ENCODE results near the gene ARL15.

ARL15 gene

DNA sequence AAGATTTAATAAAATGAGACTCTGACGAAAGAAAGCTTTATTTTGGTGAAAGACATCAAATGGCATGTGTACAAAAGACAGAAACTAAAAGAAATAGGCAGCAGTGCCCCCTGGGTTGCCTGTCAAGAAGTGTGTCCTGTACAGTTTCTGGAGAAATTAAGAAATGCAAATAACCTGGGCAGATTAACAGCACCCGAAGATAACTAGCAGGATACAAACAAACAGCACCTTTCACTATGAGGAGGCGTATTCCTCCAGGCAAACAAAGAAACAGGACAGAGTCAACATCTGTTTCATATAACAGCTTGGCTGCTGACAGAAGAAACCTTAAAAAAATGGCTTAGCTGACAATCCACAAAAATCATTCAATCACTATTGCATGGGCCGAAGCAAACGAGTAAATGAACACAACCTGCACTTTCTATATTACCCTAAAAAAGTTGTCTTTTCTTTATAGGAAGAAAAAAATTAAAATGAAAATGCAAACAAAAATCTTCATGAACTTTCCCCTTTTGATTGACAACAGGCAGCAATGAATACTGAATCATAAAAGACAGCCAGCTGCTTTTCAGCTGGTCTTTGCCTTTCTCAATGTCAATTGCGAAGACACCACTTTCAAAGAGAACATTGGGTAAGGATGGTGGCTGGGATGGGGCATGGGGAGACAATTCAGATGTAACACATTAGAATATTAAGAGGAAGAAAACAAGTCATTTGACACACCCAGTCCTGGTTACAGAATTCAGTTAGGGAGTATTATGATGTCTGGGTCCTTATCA is 162.1 kb downstream of the ARL15 start:
- no peak for DNase-seq (ENCODE audit: low spot score)

DNA sequence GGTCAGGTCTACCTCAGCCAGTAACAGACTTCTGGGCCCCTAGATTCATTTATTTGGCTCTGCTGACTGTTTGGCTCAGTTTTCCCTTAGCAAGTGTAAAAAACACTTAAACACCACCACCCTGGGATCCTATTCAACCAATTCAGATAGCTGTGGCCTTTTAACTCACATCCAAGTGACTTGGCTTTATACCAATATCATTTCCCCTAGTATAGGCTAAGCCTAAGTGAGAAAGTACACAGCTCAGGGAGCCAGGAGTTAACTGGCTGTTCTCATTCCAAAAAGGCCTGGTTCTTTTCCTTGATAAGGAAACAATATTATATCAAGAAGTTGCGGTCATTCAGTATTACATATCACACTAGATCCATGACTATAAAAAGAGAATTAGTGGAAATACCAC is 163.5 kb downstream of the ARL15 start:
- DNase-seq (ENCODE audit: low spot score), result no peak

DNA sequence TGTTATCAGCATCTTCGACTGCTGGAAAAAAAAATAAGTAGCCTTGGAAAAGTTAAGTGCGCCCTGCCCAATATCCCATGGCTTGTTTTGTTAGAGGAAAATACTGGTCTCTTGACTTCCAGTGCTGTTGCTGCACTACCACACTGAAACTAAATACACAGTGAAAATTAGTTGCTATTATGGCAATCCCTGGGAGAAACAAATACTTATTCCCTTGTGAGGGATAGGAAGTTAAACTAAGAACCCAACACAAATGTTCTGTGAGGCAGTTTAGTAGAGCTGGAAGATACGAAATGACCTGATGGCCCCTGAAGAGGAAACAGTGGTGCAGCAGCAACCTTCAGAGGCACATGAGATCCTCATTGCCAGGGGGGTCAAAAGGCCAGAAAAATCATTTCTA is 164.0 kb downstream of the ARL15 start:
- DNase-seq (ENCODE audit: low spot score), result no peak

DNA sequence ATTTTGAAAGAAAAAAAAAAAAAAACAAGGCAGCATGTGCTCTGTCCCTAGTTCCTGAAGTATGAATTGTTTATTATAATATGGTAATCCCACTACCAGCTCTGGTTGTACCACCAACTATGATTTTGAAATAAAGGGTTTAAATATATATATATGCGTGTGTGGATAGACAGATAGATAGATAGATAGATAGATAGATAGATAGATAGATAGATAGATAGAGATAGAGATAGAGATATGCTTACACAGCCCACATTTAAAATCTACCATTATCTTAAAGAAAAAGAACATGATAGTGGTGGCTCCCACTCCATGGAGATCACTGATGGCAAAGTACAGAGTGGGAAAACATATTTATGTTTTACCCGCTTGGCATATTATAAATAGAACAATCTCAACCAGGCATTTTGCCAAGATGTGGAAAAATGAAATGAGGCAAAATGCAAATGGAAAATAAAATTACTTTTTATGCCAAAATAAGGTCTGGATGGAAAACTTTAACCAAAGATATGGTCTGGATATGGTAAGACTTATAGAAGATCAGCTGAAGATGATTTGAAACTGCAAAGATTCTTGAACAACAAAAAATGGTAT is 170.0 kb downstream of the ARL15 start:
- no peak for DNase-seq (ENCODE audit: low spot score)

DNA sequence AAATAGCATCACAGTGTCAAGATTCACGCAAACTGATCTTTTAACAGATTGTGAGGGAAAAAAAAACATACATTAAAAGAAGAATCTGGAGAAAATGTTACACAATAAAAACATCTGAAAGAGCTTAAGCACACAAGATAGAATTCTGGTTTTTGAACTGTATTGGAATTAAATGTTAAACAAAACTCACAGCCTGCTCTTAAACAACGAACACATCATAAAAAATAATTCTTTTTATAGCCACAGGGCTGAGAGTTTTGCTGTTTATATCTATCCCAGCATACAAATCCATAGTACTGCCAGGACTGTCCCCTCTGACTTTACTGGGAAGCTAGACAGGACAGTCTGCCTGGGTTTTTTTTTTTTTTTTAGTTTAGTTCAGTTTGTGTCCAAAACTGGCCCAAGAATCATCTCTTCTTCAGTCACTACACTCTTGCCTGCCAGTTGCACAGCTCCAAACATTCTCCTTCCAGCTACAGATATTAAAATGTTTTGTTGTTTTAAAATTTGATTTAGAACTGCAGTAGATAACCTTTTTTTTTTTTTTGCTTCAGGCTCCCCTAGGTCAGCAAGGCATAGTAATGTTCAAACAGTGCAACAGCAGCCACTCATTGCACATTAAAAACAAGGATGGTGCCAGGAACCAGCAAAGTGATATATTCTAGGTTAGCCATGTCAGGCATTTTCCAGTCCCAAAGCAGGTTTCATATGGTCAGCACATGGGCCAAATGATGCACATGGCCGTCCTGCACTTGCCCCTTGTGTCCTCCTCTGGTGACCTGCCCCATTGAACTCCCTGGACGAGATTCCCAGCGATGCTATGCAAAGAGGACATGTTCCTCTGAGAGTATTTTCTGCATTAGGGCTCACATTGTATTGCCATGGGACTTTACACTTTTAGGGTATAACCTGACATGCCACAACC is 173.6 kb downstream of the ARL15 start:
- DNase-seq (ENCODE audit: low spot score), result no peak

DNA sequence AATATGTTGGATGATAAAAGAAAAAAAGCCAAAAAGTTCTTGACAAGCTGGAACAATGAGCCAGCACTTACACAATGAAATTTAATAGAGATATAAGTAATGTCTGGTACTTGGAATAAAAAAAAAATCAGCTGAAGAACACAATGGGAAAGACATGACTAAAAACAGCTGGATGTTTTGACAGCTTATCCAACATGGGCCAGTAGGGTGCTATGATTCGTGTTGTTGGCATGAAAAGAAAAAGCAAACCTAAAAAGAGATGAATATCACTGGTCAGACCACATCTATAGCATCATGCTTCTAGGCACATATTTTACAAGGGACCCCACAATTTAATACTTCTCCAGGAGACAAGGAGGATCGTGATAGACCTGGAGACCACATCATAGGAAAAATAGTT is 175.3 kb downstream of the ARL15 start:
- peak; percentile 26 for DNase-seq (ENCODE audit: low spot score)

DNA sequence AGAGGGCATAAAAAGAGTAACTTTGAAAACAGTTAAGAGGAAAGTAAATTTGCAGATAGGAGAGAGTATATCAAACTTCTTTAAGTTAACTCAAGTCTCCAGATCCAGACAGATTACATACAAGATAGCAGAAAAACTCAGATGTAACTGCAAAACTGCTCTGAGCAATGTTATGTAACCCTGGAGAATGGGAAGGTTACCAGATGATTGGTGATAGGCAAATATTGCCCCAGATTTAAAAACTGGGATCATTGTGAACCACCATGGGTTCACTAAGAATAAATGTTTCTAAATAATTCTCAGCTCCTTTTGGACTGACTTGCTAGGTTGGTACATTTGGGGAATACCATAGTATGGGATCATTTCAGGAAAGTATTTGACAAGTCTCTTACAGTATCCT is 176.5 kb downstream of the ARL15 start:
- no peak for DNase-seq (ENCODE audit: low spot score)

DNA sequence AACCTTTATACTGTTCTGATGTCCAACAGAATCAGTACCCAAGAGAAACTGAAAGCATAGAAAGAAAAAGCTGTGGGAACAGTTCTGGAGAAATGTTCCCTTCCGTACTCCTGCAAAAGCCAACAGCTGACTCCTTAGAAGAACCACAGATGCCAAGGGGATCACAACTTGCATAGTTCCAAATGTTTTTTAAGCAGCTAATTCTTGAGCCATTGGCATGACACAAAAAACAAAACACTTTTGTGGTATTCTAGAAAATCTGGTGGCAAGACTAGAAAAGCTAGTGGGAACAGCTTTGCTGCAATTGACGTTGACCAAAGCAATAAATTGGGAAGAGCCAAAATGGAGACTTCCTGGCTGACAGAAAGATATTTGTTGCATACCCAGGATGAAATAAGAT is 189.9 kb downstream of the ARL15 start:
- DNase-seq (ENCODE audit: low spot score), result no peak

DNA sequence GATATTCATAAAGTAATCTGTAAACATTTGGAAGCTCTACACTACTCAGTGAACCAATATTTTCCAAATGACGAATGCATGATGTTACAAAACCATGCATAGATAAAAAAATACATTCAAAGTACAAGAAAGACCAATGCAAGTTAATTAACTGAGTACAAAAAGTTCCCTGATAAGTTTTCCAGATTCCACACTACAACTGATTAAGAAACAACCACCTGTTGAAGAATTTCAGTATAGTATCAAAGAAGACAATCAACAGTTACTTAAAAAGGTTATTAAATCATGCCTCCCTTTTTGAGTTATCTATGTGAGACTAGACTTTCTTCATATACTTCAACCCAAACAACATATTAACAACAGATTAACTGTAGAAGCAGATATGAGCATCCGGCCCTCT is 192.4 kb downstream of the ARL15 start:
- no peak for DNase-seq (ENCODE audit: low spot score)

DNA sequence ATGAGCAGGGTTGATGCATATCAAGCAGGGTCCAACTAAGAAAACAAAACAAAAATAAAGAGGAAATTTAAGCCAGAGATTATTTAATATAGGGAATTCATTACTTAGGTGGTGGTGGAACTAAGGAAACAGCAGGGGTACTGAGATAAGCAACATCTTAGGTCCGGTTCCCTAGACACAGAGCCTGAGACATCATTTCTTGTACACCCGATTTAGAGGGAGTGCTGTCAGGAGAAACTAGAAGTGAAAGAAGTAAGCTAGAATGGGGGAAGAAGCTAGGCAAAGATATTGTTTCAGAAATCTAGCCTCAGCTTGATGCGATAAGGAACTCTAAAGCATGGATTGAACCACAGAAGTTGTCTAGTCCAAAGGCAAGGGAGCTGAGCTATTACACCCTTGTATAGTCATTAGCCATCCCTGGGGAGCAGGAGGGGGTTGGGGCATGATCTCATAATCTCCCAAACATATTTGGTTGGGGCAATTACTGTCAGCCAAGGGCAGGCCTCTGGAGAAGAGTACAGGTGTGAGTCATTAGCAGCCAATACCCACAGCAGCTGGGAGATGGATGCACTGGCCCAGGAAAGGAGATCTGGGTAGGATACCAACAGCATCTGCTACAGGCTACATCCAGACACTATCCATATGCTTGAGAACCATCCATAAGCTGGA is 194.5 kb downstream of the ARL15 start:
- DNase-seq (ENCODE audit: low spot score), result peak; percentile 2

DNA sequence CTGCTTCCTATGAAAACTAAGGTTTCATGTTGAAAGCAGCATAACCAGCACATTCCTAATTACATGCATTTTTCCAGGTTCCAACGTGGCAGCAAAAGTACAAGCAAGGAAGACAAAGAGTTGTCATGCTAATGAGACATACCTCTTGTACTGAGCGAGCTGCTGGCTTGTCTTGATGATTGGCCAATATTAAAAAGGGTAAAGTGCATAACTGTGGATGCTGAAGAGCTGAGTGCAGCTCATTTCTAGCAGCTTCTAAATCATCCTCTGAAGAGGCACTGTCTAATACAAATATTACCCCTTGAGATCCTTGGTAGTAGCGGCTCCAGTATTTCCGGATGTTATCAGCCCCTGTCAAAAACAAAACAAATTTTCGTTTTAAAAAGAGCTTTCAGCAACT is 197.3 kb downstream of the ARL15 start:
- DNase-seq (ENCODE audit: low spot score), result no peak

DNA sequence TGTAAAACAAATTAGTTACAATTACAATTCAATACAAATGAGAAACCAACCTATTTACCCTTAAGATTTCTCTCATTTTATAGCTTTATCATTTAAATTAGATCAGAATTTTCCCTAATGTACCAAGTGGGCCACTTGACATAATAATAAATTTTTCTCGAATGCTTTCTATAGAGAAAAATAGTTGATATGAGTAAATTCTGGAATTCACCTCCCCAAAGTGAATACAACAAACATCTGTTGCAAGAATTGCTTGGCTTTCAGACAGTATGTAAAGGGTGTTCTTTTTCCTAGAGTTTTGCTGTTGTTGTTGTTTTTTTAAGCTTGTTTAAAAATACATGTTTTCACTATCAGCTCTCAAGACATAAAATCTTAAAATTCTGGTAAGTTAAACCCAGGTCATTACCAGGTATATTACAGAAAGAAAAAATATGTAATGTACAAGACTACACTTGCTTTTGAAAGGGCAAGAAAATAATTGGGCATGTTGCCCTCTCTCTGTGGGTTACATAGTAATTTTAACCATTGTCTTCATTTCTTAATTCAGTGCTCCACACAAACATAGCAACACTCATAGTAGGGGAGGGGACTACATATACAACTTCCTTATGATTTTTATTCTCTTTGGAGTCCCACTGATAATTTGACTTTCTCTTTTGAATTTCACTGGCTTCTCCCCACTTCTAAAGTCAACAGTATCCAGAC is 200.6 kb downstream of the ARL15 start:
- DNase-seq (ENCODE audit: low spot score), result no peak

DNA sequence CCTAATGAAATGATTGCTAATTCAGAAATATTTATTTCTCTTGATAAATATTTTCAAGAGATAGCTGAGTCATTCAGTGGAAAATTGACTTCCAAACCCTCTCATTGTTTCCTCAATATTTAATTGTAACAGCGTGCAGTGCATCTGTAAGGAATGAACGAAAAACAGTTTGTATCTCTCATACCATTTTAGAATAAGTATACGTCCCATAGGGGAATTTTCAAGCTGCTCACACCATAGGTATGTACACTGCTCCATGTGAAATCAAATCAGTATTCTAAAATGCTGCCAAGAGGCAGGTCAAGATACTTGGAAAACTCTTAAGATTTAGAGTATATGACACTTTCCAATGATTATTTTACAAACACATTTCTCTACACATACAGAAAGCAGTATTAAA is 202.2 kb downstream of the ARL15 start:
- no peak for DNase-seq (ENCODE audit: low spot score)

DNA sequence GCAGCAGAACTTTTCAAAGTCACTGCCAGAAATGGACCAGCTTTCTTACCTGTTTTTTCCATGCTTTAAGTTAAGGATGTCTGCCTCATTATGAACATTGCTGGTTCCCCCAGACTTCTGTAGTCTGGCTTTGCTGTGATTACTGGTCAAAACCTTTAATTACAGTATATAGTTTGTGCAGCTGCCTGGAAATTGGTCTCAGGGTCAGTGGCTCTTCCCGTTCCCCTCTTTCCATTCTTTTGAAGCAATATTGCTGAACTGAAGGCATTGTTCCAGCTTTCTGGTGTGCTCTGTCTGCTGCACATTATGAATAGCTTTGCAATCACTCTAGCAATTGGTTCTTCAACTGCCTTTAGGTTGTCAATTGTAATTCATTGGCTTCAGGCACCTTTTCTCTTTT is 206.5 kb downstream of the ARL15 start:
- DNase-seq (ENCODE audit: low spot score), result no peak

DNA sequence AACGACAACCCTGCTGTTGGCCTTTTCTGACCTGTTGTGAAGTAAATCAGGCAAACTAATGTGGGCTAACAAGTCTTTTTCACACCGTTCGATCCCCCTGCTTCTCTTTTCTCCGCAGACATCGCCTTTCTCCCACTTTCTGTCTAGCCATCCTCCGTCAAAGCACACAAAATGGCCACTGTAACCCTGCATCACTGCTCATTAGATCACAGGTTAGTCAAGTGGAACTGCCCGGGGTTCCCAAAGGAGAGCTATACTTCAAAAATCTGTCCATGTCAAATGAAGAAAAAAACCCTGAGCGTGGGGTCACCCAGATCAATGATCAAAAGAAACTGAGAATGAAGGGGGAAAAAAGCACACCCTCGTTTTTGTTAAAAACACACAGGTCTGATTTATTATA is 212.1 kb downstream of the ARL15 start:
- DNase-seq (ENCODE audit: low spot score), result no peak

DNA sequence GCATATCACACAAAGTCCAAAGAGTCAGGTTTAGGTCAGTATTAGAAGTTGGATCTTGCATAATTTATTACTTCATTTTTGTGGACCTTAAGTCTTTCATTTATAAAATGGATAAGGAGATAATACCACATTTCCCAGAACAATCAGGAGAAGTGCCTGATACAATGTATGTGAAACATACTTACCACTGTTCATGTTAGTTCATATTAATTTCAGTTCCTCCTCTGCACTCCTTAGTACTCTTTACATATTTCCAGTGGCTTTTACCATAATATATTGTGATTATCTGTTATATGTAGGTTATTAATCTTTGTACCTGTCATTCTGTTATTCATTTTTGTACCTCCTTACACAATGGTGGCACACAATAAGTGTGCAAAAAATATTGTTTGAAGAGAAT is 214.4 kb downstream of the ARL15 start:
- no peak for DNase-seq (ENCODE audit: low spot score)

DNA sequence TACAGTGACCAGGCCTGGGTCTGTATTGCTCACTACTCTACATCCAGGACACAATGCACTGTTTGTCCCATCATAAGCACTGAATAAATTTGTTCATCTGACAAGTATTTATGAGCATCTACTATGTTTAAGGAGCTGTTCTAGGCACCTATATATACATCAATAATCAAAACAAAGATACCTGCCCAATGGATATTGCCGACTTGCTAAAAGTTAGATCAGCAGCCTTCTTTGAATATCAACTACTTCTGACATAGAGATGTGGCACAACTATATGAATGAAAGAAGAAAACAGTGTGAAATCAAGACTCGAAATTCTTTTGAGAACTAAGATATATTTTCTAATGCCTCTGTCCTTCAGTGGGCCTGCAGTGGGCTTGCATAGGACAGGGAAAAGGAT is 215.7 kb downstream of the ARL15 start:
- DNase-seq (ENCODE audit: low spot score), result no peak

DNA sequence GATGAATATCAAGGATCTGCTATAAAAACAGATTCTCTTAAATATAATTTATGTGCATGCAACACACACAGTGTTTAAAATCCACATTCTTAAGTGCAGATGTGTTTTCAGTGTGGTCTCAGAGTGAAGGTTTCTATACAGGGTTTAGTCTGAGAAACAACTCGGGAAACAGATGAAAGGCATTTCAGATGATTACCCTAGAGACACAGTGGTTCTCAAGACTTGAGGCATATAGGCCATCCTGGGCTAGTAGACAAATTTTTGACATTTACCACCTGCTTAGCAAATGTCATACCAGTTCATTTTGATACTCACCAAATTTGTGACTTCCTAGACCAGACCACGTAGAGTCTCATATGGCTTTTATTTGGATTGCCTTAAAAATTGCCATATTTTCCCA is 216.5 kb downstream of the ARL15 start:
- no peak for DNase-seq (ENCODE audit: low spot score)

DNA sequence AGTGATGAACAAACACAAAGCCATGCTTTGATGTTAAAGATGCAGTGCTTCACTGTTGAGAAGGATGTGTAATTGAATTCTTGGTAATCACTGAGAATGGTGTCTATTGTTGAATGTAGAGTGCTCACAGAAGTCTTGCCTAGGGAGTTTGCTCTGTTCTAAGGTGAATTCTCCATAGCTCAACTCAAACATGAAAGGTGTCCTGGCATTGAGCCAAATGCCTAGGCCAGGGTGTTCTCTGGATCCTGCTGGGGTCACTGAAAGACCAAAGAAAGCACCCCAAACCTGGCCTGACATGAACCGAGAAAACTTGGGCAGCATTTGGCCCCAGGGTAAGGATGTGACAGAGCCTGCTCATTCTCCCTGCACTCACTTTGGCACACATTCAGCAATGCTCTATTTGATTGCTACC is 217.3 kb downstream of the ARL15 start:
- no peak for DNase-seq (ENCODE audit: low spot score)

DNA sequence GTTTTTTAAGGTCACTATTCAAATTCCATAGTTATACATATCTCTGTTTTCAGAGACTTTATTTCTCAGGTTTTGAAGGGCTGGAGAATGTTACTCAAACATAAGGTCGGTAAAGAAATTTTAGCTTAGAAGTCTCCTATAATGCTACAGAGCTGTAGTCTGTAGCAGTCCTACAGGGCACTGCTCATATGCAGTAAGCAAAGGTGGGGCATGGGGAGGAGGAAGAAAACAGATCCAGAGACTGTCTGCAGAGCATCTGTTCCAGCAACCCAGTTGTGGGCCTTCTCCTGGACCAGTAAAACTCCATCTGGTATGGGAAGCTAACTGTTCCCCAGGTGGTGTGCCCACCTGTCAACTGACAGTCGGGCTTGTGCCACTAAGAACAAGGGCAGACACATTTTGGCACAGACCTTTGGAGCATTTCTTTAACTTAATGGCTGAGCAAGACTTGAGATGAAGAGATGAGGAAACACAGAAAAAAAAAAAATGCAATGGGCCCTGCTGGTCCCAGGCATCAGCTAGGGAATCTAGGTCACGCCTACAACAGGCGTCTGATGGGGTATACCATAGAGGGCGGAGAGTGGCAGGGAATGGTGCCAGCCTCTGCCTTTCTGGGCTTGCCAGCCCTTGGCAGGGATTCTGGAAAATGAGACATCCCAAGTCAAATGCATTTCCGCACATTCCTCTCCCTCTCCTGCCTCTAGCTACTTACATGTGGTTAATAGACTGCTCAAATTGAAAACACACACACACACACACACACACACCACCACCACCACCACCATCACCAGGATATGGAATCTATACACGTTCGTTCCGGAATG is 218.9 kb downstream of the ARL15 start:
- no peak for DNase-seq (ENCODE audit: low spot score)

Data from hepatic stellate cell (primary cell).